Duodenal mucosa (tissue), 2 donors: Measurements from ENCODE around the gene CCDC177.

Source experiments
- H3K27ac ChIP-seq: one replicate; pipeline ENCODE4 v1.7.0; 2013; ENCODE audit warnings: low read depth, low read length
- H3K27me3 ChIP-seq, 2 donors: one replicate each; pipeline ENCODE4 v1.7.0; 2013; ENCODE audit warnings: low read length in 2 of 2, control low read depth in 1 of 2; ENCODE audit not compliant: insufficient read depth in 2 of 2, control insufficient read depth in 1 of 2
- H3K36me3 ChIP-seq, 2 donors: one replicate each; pipeline ENCODE4 v1.7.0; 2013; ENCODE audit warnings: low read length in 2 of 2, control low read depth in 1 of 2; ENCODE audit not compliant: insufficient read depth in 2 of 2, control insufficient read depth in 1 of 2
- H3K4me1 ChIP-seq, 2 donors: one replicate each; pipeline ENCODE4 v1.7.0; 2013; ENCODE audit warnings: low read length in 2 of 2, control low read depth in 1 of 2; ENCODE audit not compliant: insufficient read depth in 2 of 2, control insufficient read depth in 1 of 2
- H3K4me3 ChIP-seq, 2 donors: one replicate each; pipeline ENCODE4 v1.7.0; 2013; ENCODE audit warnings: low read length in 2 of 2, low read depth in 1 of 2
- H3K9ac ChIP-seq, 2 donors: one replicate each; pipeline ENCODE4 v1.7.0; 2013; ENCODE audit warnings: low read length in 2 of 2, low read depth in 1 of 2
- H3K9me3 ChIP-seq, 2 donors: one replicate each; pipeline ENCODE4 v1.7.0; 2013; ENCODE audit warnings: low read length in 2 of 2, control low read depth in 1 of 2; ENCODE audit not compliant: control insufficient read depth in 1 of 2

Gene CCDC177

GRCh38 chr14:69582212-69582611, 7.5 kb upstream of the CCDC177 start:
- H3K9me3 ChIP-seq = no peaks in the 10 kb centered on the region
- no peak overlapping the region for H3K4me3 ChIP-seq
- H3K36me3 ChIP-seq = no peaks in the 10 kb centered on the region
- peaks cover 11 to 19% of the 10 kb centered on the region in 2 donors for H3K4me1 ChIP-seq
- no peak overlapping the region for H3K9ac ChIP-seq
- H3K27ac ChIP-seq = no peak overlapping the region
- no peaks in the 10 kb centered on the region for H3K27me3 ChIP-seq

GRCh38 chr14:69581316-69581935, 6.8 kb upstream of the CCDC177 start:
- Histone ChIP-seq H3K36me3 (no peaks in the 10 kb centered on the region), H3K4me3 (no peak overlapping the region), H3K27ac (no peak overlapping the region), H3K4me1 (peaks cover 9 to 13% of the 10 kb centered on the region in 2 donors), H3K9me3 (no peaks in the 10 kb centered on the region), H3K27me3 (peaks cover 3% of the 10 kb centered on the region in 2 donors), H3K9ac (no peak overlapping the region)

GRCh38 chr14:69580009-69580577, 5.4 kb upstream of the CCDC177 start:
- H3K4me1 ChIP-seq = peaks cover 9 to 12% of the 10 kb centered on the region in 2 donors
- no peak overlapping the region for H3K4me3 ChIP-seq
- no peaks in the 10 kb centered on the region for H3K36me3 ChIP-seq
- H3K27me3 ChIP-seq = peaks cover 7% of the 10 kb centered on the region in 2 donors
- no peak overlapping the region for H3K9ac ChIP-seq
- H3K9me3 ChIP-seq = no peaks in the 10 kb centered on the region
- H3K27ac ChIP-seq = no peak overlapping the region

GRCh38 chr14:69579476-69579875, 4.8 kb upstream of the CCDC177 start:
- peaks cover 9 to 10% of the 10 kb centered on the region in 2 donors for H3K27me3 ChIP-seq
- H3K27ac ChIP-seq = no peak overlapping the region

GRCh38 chr14:69574954-69575295, 254 bp upstream of the CCDC177 start:
- H3K9me3 ChIP-seq = no peaks in the 10 kb centered on the region
- peaks cover 39 to 46% of the 10 kb centered on the region in 2 donors for H3K27me3 ChIP-seq
- H3K4me3 ChIP-seq = no peak overlapping the region
- H3K4me1 ChIP-seq = peaks cover 7 to 20% of the 10 kb centered on the region in 2 donors
- no peak overlapping the region for H3K9ac ChIP-seq
- H3K36me3 ChIP-seq = no peaks in the 10 kb centered on the region
- no peak overlapping the region for H3K27ac ChIP-seq

More at GRCh38 chr14:69579476-69579875, 4.8 kb upstream of the CCDC177 start:
- Histone ChIP-seq H3K36me3 (no peaks in the 10 kb centered on the region), H3K9ac (no peak overlapping the region), H3K4me3 (no peak overlapping the region), H3K4me1 (peaks cover 11 to 12% of the 10 kb centered on the region in 2 donors), H3K9me3 (no peaks in the 10 kb centered on the region)

GRCh38 chr14:69573831-69574262, 824 bp downstream of the CCDC177 start:
- Histone ChIP-seq H3K36me3 (no peaks in the 10 kb centered on the region), H3K27me3 (peaks cover 43 to 52% of the 10 kb centered on the region in 2 donors), H3K4me1 (peaks cover 0 to 16% of the 10 kb centered on the region in 2 donors), H3K4me3 (no peak overlapping the region), H3K9me3 (no peaks in the 10 kb centered on the region), H3K27ac (no peak overlapping the region), H3K9ac (no peak overlapping the region)

- Histone ChIP-seq H3K27me3 (peaks cover 45 to 52% of the 10 kb centered on the region in 2 donors), H3K9me3 (no peaks in the 10 kb centered on the region), H3K4me1 (peaks cover 0 to 16% of the 10 kb centered on the region in 2 donors), H3K27ac (no peak overlapping the region), H3K36me3 (no peaks in the 10 kb centered on the region), H3K9ac (no peak overlapping the region), H3K4me3 (no peak overlapping the region)
These were observed 1.4 kb downstream of the CCDC177 start for GRCh38 chr14:69573205-69573830.

GRCh38 chr14:69572841-69573135, 1.9 kb downstream of the CCDC177 start:
- H3K4me3 ChIP-seq = no peak overlapping the region

GRCh38 chr14:69572030-69572840, 2.4 kb downstream of the CCDC177 start:
- H3K27me3 ChIP-seq = peaks cover 56 to 59% of the 10 kb centered on the region in 2 donors
- peak overlapping the region; percentile 10 to 51 for H3K4me3 ChIP-seq
- H3K9me3 ChIP-seq = no peaks in the 10 kb centered on the region
- no peak overlapping the region for H3K9ac ChIP-seq
- no peak overlapping the region for H3K27ac ChIP-seq
- peaks cover 0 to 16% of the 10 kb centered on the region in 2 donors for H3K4me1 ChIP-seq
- H3K36me3 ChIP-seq = no peaks in the 10 kb centered on the region

More at GRCh38 chr14:69572841-69573135, 1.9 kb downstream of the CCDC177 start:
- no peaks in the 10 kb centered on the region for H3K9me3 ChIP-seq
- H3K9ac ChIP-seq = no peak overlapping the region
- no peaks in the 10 kb centered on the region for H3K36me3 ChIP-seq
- peaks cover 50 to 54% of the 10 kb centered on the region in 2 donors for H3K27me3 ChIP-seq
- peaks cover 0 to 16% of the 10 kb centered on the region in 2 donors for H3K4me1 ChIP-seq
- H3K27ac ChIP-seq = no peak overlapping the region
